Astrocyte of the spinal cord (primary cell): ENCODE results near the gene NXPE1.

ENCODE experiments used
- DNase-seq: peaks from one replicate; pipeline ENCODE4 v3.0.0; 2011; ENCODE audit warnings: low read depth, low spot score
- H3K4me3 ChIP-seq: 2 replicates; pipeline ENCODE4 v1.5.1; 2011; ENCODE audit warnings: low read depth, mild to moderate bottlenecking, low read length, moderate library complexity
- CTCF ChIP-seq: IDR thresholded peaks from 2 replicates; pipeline ENCODE4 v1.5.1; 2012; ENCODE audit warnings: low read depth, mild to moderate bottlenecking, low read length, inconsistent platforms
- in situ Hi-C: cut with HindIII; loops from 2 replicates; pipeline ENCODE4 v1.10.0; 2017; ENCODE audit warnings: low sequenced_read_pairs

Gene NXPE1

DNA sequence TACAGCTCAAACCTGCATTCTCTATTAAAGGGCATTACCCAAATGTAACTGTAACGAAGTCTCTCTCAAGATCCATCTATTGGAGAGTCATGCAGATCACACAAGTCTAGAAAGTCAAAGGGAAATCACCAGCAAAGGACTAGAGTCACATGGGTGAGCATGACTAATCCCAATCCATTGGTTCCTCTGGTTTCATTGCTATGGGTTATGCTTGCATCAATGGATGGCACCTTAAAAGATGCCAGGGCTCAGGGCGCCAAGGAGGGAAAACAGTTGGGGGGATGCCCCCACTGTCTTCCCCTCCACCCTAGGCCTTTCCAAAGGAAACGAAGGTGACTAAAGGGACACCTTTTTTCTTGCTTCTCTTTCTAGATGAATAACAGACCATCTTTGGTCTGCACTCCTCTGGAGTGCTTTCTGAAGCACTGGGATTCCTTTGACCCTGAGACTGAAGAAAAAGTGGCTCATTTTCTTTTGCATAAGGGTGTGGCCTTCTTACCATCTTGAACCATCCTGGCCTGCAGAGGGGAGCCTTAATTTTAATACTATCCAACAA lies 27.8 kb upstream of the NXPE1 start:
- in situ Hi-C loops: no loop called here

DNA sequence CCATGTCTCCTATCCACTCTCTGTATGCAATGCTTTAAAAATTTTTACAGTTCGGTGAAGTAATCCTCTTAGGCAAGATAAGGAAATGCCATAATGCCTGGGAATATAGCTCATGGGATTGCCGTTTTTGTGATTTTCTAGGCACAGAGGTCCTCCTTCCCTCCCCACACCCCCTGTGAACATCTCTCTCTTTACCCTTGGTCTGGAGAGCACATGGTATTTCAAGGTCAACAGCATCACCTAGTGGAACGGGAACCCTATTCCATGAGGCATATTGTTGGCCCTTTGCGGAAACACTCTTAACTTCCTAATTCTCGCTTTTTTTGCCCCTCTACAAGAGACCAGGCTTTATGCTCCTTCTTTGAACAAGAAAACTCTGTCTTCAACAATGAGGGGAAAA lies 27.1 kb upstream of the NXPE1 start:
- in situ Hi-C loops: no loop called here
- H3K4me3 ChIP-seq: no peak overlapping the region
- TF ChIP-seq CTCF: peak; percentile 22
- no peak for DNase-seq

More for the DNA sequence above, 27.8 kb upstream of the NXPE1 start:
- DNase-seq: no peak
- H3K4me3 ChIP-seq: no peak overlapping the region
- no peak for TF ChIP-seq CTCF

GRCh38 chr11:114571712-114572111 lies 12.0 kb upstream of the NXPE1 start:
- in situ Hi-C loops: no loop called here
- TF ChIP-seq CTCF: no peak
- H3K4me3 ChIP-seq: no peak overlapping the region
- DNase-seq: no peak

DNA sequence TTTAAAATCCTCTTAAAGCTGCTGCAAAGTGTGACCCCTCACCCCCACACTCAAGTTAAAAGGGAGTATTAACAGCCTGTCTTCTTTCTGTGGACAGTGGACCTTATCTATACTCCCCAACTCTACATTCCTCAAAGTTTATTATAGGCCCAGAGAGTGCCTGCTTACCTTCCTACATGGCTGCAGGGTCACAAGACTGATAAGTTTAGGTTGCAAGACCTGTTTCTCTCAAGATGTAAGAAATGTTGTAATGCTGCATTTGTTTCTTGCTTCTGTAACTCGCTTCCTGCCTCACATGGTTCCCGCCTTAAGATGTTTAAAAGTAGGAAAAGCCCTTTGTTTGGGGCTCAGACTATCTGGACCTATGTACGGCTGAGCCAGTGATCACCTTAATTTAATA lies 10.1 kb upstream of the NXPE1 start:
- no peak overlapping the region for H3K4me3 ChIP-seq
- no peak for DNase-seq
- no peak for TF ChIP-seq CTCF
- in situ Hi-C loops: no loop called here

- no peak overlapping the region for H3K4me3 ChIP-seq
- in situ Hi-C loops: no loop called here
- no peak for DNase-seq
- no peak for TF ChIP-seq CTCF
Observed at GRCh38 chr11:114566276-114566675, 6.6 kb upstream of the NXPE1 start.

GRCh38 chr11:114564831-114565230 lies 5.2 kb upstream of the NXPE1 start:
- in situ Hi-C loops: no loop called here
- DNase-seq: no peak
- no peak for TF ChIP-seq CTCF
- H3K4me3 ChIP-seq: no peak overlapping the region

GRCh38 chr11:114563077-114563476 lies 3.4 kb upstream of the NXPE1 start:
- no peak overlapping the region for H3K4me3 ChIP-seq
- TF ChIP-seq CTCF: no peak
- in situ Hi-C loops: no loop called here
- no peak for DNase-seq
